PC-3 (cell line): ENCODE results near the gene SUSD3. TPM values are rescaled to one million over a fixed set of nuclear protein-coding genes. Genes with fewer than 3 reads are reported as not detected.

Source experiments
- ATAC-seq: fragments of 200-7000 bp; cut with Tn5 transposase; 2 replicates; pipeline ENCODE4 v1.9.1; 2020; ENCODE audit warnings: mild to moderate bottlenecking, moderate library complexity
- BruUV-seq: library from RNA; stranded (reverse); fragments of 400-500 nt; replicated peaks from 2 replicates; lab custom pipeline; 2021; lab: Mats Ljungman, UMichigan
- CTCF ChIA-PET: fragments of 300-600 bp; sonication (Branson Sonifier 250); formaldehyde crosslinking; loops from one replicate; lab custom pipeline; 2022; ENCODE audit warnings: antibody characterized with exemption; lab: Charles Lee
- POLR2A ChIA-PET: fragments of 300-600 bp; sonication (Branson Sonifier 250); formaldehyde crosslinking; loops from one replicate; lab custom pipeline; 2022; ENCODE audit warnings: antibody characterized with exemption; ENCODE audit not compliant: unreplicated experiment; lab: Charles Lee
- DNase-seq: peaks from one replicate; pipeline ENCODE4 v3.0.0-alpha.2; 2015
- H2AFZ ChIP-seq: fragments of 300-600 bp; sonication (generic); 2 replicates; pipeline ENCODE4 v1.6.0; 2016; ENCODE audit warnings: antibody characterized with exemption, low read length
- H3F3A ChIP-seq: fragments of 300-600 bp; sonication (generic); one replicate; pipeline ENCODE4 v1.6.0; 2017; ENCODE audit warnings: antibody characterized with exemption, low read length, control low read depth, mild to moderate bottlenecking; ENCODE audit not compliant: unreplicated experiment
- H3K27ac ChIP-seq: fragments of 300-600 bp; sonication (generic); 2 replicates; pipeline ENCODE4 v1.5.1; 2016; ENCODE audit warnings: mild to moderate bottlenecking, low read length
- H3K27me3 ChIP-seq: fragments of 300-600 bp; sonication (generic); 2 replicates; pipeline ENCODE4 v1.6.1; 2016; ENCODE audit warnings: low read length, mixed read lengths
- H3K36me3 ChIP-seq: fragments of 300-600 bp; sonication (generic); 2 replicates; pipeline ENCODE4 v1.6.1; 2016; ENCODE audit warnings: low read depth, mixed run types, low read length, mixed read lengths
- H3K4me1 ChIP-seq: fragments of 300-600 bp; sonication (generic); 2 replicates; pipeline ENCODE4 v1.5.1; 2016; ENCODE audit warnings: low read length; ENCODE audit not compliant: insufficient read depth
- H3K4me2 ChIP-seq: fragments of 300-600 bp; sonication (generic); 2 replicates; pipeline ENCODE4 v1.6.0; 2016; ENCODE audit warnings: low read length
- H3K4me3 ChIP-seq: fragments of 300-600 bp; sonication (generic); 2 replicates; pipeline ENCODE4 v1.5.1; 2016; ENCODE audit warnings: mild to moderate bottlenecking, low read length, mixed read lengths
- H3K79me2 ChIP-seq: fragments of 300-600 bp; sonication (generic); 2 replicates; pipeline ENCODE4 v1.6.1; 2017; ENCODE audit warnings: low read length, mixed read lengths
- H3K9ac ChIP-seq: fragments of 300-600 bp; sonication (generic); 2 replicates; pipeline ENCODE4 v1.6.0; 2016; ENCODE audit warnings: mild to moderate bottlenecking, low read length
- H3K9me2 ChIP-seq: fragments of 300-600 bp; sonication (generic); replicated peaks from 2 replicates; pipeline ENCODE4 v1.6.1; 2016; ENCODE audit warnings: mixed run types, low read length, mixed read lengths
- H3K9me3 ChIP-seq: fragments of 300-600 bp; sonication (generic); 2 replicates; pipeline ENCODE4 v1.6.1; 2016; ENCODE audit warnings: low read length, mixed read lengths
- H4K20me1 ChIP-seq: fragments of 300-600 bp; sonication (generic); 2 replicates; pipeline ENCODE4 v1.6.1; 2016; ENCODE audit warnings: low read length, mixed read lengths
- CTCF ChIP-seq: fragments of 300-600 bp; sonication (generic); conservative IDR thresholded peaks from 2 replicates; pipeline ENCODE4 v1.5.1; 2017; ENCODE audit warnings: antibody characterized with exemption, low read depth, mild to moderate bottlenecking, low read length
- EZH2 ChIP-seq: fragments of 300-600 bp; sonication (generic); IDR thresholded peaks from one replicate; pipeline ENCODE4 v1.6.1; 2017; ENCODE audit warnings: antibody characterized with exemption, mild to moderate bottlenecking, low read length; ENCODE audit not compliant: unreplicated experiment
- EZH2phosphoT487 ChIP-seq: fragments of 300-600 bp; sonication (generic); IDR thresholded peaks from 2 replicates; pipeline ENCODE4 v1.6.1; 2018; ENCODE audit warnings: mild to moderate bottlenecking, antibody characterized with exemption, low read length, borderline replicate concordance
- intact Hi-C: fragments of 100-400 bp; cut with micrococcal nuclease; formaldehyde crosslinking; loops from 2 replicates; pipeline ENCODE4 v1.9.0; 2023
- total RNA-seq: library from RNA; depleted of rRNA; stranded (reverse); fragments of >200 nt; gene quantifications from 2 replicates; pipeline ENCODE4 v1.2.3, GENCODE V29; 2014

The SUSD3 gene
- total RNA-seq, 1 experiment from 2014 or later, result 13.4 TPM

DNA sequence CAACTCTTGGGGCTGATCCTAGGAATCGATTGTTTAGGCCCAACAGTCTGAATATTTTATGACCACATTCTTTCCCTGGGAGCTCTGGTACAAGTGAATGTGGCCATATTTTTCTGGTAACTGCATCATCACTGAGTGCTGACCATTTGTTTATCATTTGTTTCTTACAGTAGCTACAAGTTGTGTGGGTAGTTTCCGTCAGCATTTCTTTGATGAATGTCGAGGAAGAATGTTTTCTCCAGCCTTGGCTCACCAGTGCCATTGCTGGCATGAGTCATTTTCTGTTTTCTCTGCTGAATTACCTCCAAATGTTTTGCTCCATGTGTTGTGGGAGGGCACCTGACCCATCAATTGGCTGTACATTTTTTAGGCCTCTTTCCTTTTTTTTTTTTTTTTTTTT lies 23.4 kb downstream of the SUSD3 start:
- DNase-seq, result no peak
- no peak for ATAC-seq
- H3K36me3 ChIP-seq, result no peaks in the 10 kb centered on the region
- TF ChIP-seq CTCF (no peak), EZH2phosphoT487 (no peak), EZH2 (no peak)
- ChIA-PET POLR2A (no interaction called here), CTCF (no interaction called here)
- H3K4me2 ChIP-seq, result no peak overlapping the region
- H3K9me2 ChIP-seq, result no peaks in the 10 kb centered on the region
- intact Hi-C loops, result no loop called here
- H3K4me3 ChIP-seq, result no peak overlapping the region
- no peaks in the 10 kb centered on the region for H3K9me3 ChIP-seq
- no peaks in the 10 kb centered on the region for H3K79me2 ChIP-seq
- BruUV-seq, result no TSS peak
- H3K9ac ChIP-seq, result no peak overlapping the region
- no peaks in the 10 kb centered on the region for H3K27me3 ChIP-seq
- no peak overlapping the region for H2AFZ ChIP-seq
- H3F3A ChIP-seq, result no peaks in the 10 kb centered on the region
- no peaks in the 10 kb centered on the region for H4K20me1 ChIP-seq
- no peaks in the 10 kb centered on the region for H3K4me1 ChIP-seq
- no peak overlapping the region for H3K27ac ChIP-seq

- ChIA-PET POLR2A (no interaction called here), CTCF (no interaction called here)
Observed at GRCh38 chr9:93082841-93083411, 24.4 kb downstream of the SUSD3 start.

More at GRCh38 chr9:93082841-93083411, 24.4 kb downstream of the SUSD3 start:
- no TSS peak for BruUV-seq
- Histone ChIP-seq H3K4me2 (no peak overlapping the region), H3F3A (no peaks in the 10 kb centered on the region), H3K9me2 (no peaks in the 10 kb centered on the region), H3K79me2 (no peaks in the 10 kb centered on the region), H4K20me1 (no peaks in the 10 kb centered on the region), H3K9me3 (no peaks in the 10 kb centered on the region), H3K27ac (no peak overlapping the region), H3K4me3 (no peak overlapping the region), H3K36me3 (no peaks in the 10 kb centered on the region), H3K4me1 (no peaks in the 10 kb centered on the region), H2AFZ (no peak overlapping the region), H3K27me3 (no peaks in the 10 kb centered on the region), H3K9ac (no peak overlapping the region)
- ATAC-seq, result no peak
- no peak for TF ChIP-seq CTCF
- TF ChIP-seq EZH2phosphoT487, result no peak
- no peak for TF ChIP-seq EZH2
- no peak for DNase-seq
- intact Hi-C loops, result no loop called here
